ENCODE data around the gene SUMF2. TPM values are rescaled to one million over a fixed set of nuclear protein-coding genes. Genes with fewer than 3 reads are reported as not detected.
"Not testable (repeated sequence)": the region's sequence is repeated elsewhere in the genome, so short reads cannot be mapped to it uniquely, and the experiment has no call there.

The SUMF2 gene
- polyA plus RNA-seq, 1 donor = 51.1 TPM

- peak; percentile 100 for DNase-seq (ENCODE audit: low read depth)
These were observed 42.3 kb downstream of the SUMF2 start, which contains the start of gene CHCHD2 for GRCh38 chr7:56106108-56107073. CHCHD2 (minus strand) TSS chr7:56106476; CDS start chr7:56106413, 63 bp downstream.

- no peak for DNase-seq (ENCODE audit: low read depth)
These were observed 43.8 kb downstream of the SUMF2 start for GRCh38 chr7:56107954-56108258.

DNA sequence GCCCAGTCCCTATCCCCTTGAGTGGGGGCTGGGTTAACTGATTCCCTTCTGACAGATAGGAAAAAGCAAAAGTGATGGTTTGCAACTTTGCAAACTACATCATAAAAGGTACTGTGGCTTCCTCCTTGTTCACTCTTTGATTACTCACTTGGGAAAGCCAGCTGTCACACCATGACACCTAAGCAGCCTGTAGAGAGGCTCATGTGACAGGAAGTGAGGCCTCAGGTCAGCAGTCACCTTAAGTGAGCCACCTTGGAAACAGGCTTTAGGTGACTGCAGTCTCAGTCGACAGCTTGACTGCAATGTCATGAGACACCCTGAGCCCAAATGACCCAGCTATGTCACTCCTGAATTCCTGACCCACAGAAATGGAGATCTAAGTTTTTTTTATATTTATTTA lies 46.5 kb downstream of the SUMF2 start:
- no peak for DNase-seq (ENCODE audit: low read depth)

- not testable (repeated sequence) for DNase-seq (ENCODE audit: low read depth)
These were observed 48.2 kb downstream of the SUMF2 start for GRCh38 chr7:56112244-56112643.

DNA sequence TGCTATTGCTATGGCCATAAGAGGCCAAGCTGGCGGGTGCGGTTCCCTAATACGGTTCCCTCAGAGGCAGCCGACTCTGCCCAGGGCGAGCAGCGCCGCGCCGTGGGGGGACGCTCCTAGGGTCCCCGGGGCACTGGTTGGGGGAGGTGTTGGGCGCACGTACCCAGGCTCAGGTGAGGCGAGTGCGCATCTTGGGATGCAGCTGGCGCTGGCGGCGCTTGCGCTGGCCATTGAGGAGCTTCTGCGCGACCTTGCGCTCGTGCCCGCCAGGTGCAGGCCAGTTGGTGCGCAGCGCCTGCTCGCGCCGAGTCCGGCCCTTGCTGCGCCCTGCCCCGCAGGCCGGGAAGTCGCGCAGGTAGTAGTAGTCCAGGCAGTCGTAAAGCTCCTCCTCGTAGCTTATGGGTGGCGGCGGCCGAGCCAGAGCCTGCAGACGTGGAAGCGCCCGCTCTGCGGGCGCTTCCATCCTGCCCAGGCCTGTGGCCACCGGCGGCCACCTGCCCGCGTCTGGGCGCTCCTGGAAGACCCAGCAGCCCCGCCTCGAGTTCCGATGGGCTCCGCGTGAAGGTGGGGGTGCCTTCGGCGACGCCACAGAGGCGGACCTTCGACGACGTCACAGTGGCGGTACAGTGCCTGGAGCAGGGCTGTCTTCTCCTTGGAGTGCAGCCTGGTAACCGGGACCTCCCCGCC lies 51.9 kb downstream of the SUMF2 start, which contains the start of gene NUPR2:
Gene NUPR2, minus strand, starts transcription at position 566 of the 687 bp plus-strand sequence. Its CDS starts 103 bp downstream, at position 463.
- DNase-seq (ENCODE audit: low read depth) = no peak

DNA sequence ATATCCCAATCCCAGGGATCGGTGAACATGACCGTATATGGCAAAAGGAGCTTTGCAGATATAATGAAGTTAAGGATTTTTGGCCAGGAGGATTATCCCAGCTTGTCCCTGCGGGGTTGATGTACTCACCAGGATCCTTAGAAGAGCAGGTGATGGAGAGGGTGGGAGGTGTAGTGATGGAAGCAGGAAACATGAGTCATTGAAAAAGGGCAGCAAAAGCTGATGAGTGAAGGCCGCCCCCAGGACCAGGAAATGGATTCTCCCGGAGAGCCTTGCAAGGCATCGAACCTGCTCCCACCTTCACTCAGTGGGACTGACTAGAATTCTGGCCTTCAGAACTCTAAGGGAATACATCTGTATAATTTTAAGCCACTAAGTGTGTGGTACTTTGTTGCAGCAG lies 57.4 kb downstream of the SUMF2 start:
- DNase-seq (ENCODE audit: low read depth) = no peak

DNA sequence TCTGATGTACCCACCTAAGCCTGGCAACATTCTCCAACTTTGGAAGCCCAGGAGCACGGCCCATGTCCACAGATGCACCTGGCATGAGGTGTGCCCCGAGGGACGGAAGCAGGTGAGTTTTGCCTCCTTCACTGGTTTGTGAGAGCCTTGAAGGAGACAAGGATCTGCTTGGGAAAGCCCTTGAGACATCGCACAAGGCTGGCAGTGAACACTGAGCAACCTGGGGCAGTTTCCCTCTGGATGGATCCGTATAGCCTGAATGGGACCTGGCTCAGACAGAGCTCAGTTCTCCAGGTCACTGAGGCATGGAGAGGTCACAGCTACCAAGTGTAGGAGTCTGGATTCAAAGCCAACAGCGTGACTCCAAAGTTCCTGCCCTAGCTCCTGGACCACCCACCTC lies 60.9 kb downstream of the SUMF2 start:
- no peak for DNase-seq (ENCODE audit: low read depth)

GRCh38 chr7:56125831-56126230 lies 61.7 kb downstream of the SUMF2 start:
- DNase-seq (ENCODE audit: low read depth) = no peak

GRCh38 chr7:56127241-56127975 lies 63.3 kb downstream of the SUMF2 start:
- no peak for DNase-seq (ENCODE audit: low read depth)

Other genes starting within 250 kb of the SUMF2 start
- gene SEPTIN14, start 201.5 kb upstream of the SUMF2 start, polyA plus RNA-seq (ENCODE audit: insufficient read length) = 0.09 TPM
- gene ZNF713, start 176.8 kb upstream of the SUMF2 start, polyA plus RNA-seq (ENCODE audit: insufficient read length) = 6.3 TPM
- 14.5 TPM for gene MRPS17, start 112.4 kb upstream of the SUMF2 start, polyA plus RNA-seq (ENCODE audit: insufficient read length)
- 107 TPM for gene NIPSNAP2, start 99.7 kb upstream of the SUMF2 start, polyA plus RNA-seq (ENCODE audit: insufficient read length)
- gene PSPH, start 12.8 kb upstream of the SUMF2 start, polyA plus RNA-seq (ENCODE audit: insufficient read length) = 16.9 TPM
- gene CCT6A, start 12.5 kb upstream of the SUMF2 start, polyA plus RNA-seq (ENCODE audit: insufficient read length) = 151 TPM
- 41.5 TPM for gene PHKG1, start 28.7 kb downstream of the SUMF2 start, polyA plus RNA-seq (ENCODE audit: insufficient read length)
- gene CHCHD2, start 42.2 kb downstream of the SUMF2 start, polyA plus RNA-seq (ENCODE audit: insufficient read length) = 228 TPM
- gene NUPR2, start 52.1 kb downstream of the SUMF2 start, polyA plus RNA-seq (ENCODE audit: insufficient read length) = not detected

Data from forelimb muscle (tissue), 1 donor.